Activated T-cell treated with anti-CD3 and anti-CD28 coated beads, Interleukin-2, amount 50 U/mL, for 4 hours (primary cell): Measurements from ENCODE around the gene STAT1. TPM values are rescaled to one million over a fixed set of nuclear protein-coding genes. Genes with fewer than 3 reads are reported as not detected.

Source experiments
- ATAC-seq, 2 donors: fragments of 200-7000 bp; cut with Tn5 transposase; one replicate each; pipeline ENCODE4 v1.10.0; 2021
- DNase-seq: peaks from one replicate; pipeline ENCODE4 v3.0.0-alpha.2; 2020
- H3K27me3 Mint-ChIP-seq: one replicate; pipeline ENCODE4 v1.8.0; 2021; ENCODE audit warnings: low read depth, mixed read lengths
- H3K36me3 Mint-ChIP-seq: one replicate; pipeline ENCODE4 v1.8.0; 2022; ENCODE audit warnings: mixed read lengths; ENCODE audit not compliant: insufficient read depth
- H3K4me1 Mint-ChIP-seq: one replicate; pipeline ENCODE4 v1.8.0; 2021; ENCODE audit warnings: low read depth, mixed read lengths
- H3K4me3 Mint-ChIP-seq: one replicate; pipeline ENCODE4 v1.8.0; 2021; ENCODE audit warnings: mild to moderate bottlenecking, moderate library complexity, mixed read lengths
- H3K9me3 Mint-ChIP-seq: one replicate; pipeline ENCODE4 v1.8.0; 2021; ENCODE audit warnings: mixed read lengths
- total RNA-seq, 3 donors: library from RNA; stranded (reverse); gene quantifications; one replicate each; pipeline ENCODE4 v1.2.1, GENCODE V29; 2021

STAT1 gene
- total RNA-seq, 3 donors from 2014 or later, result 222 to 278 (median 268) TPM

- ATAC-seq (peak in 1 of 2 donors; percentile 13), DNase-seq (no peak)
- H3K9me3 Mint-ChIP-seq, result no peaks in the 10 kb centered on the region
- peaks cover 33% of the 10 kb centered on the region for H3K4me1 Mint-ChIP-seq
- peaks cover 75% of the 10 kb centered on the region for H3K36me3 Mint-ChIP-seq
- no peaks in the 10 kb centered on the region for H3K27me3 Mint-ChIP-seq
- no peak overlapping the region for H3K4me3 Mint-ChIP-seq
Measured at GRCh38 chr2:190976521-190976920, 37.5 kb downstream of the STAT1 start.

GRCh38 chr2:190974629-190975361 lies 39.2 kb downstream of the STAT1 start:
- no peak overlapping the region for H3K4me3 Mint-ChIP-seq
- no peaks in the 10 kb centered on the region for H3K27me3 Mint-ChIP-seq
- no peaks in the 10 kb centered on the region for H3K9me3 Mint-ChIP-seq
- H3K36me3 Mint-ChIP-seq, result peaks cover 72% of the 10 kb centered on the region
- ATAC-seq (no peak), DNase-seq (no peak)
- peaks cover 22% of the 10 kb centered on the region for H3K4me1 Mint-ChIP-seq

- Mint-ChIP-seq H3K4me3 (no peak overlapping the region), H3K36me3 (peaks cover 73% of the 10 kb centered on the region), H3K27me3 (no peaks in the 10 kb centered on the region), H3K4me1 (peaks cover 25% of the 10 kb centered on the region), H3K9me3 (no peaks in the 10 kb centered on the region)
- ATAC-seq (no peak), DNase-seq (no peak)
Measured at GRCh38 chr2:190973726-190974628, 40.0 kb downstream of the STAT1 start.

GRCh38 chr2:190973262-190973661 lies 40.7 kb downstream of the STAT1 start:
- DNase-seq, result no peak
- no peaks in the 10 kb centered on the region for H3K27me3 Mint-ChIP-seq
- no peak overlapping the region for H3K4me3 Mint-ChIP-seq
- H3K9me3 Mint-ChIP-seq, result no peaks in the 10 kb centered on the region
- H3K36me3 Mint-ChIP-seq, result peaks cover 70% of the 10 kb centered on the region
- ATAC-seq, result no peak
- peaks cover 21% of the 10 kb centered on the region for H3K4me1 Mint-ChIP-seq

GRCh38 chr2:190972846-190973245 lies 41.1 kb downstream of the STAT1 start:
- ATAC-seq, result no peak
- Mint-ChIP-seq H3K36me3 (peaks cover 71% of the 10 kb centered on the region), H3K9me3 (no peaks in the 10 kb centered on the region), H3K4me3 (no peak overlapping the region), H3K27me3 (no peaks in the 10 kb centered on the region), H3K4me1 (peaks cover 19% of the 10 kb centered on the region)
- no peak for DNase-seq

- no peak overlapping the region for H3K4me3 Mint-ChIP-seq
- DNase-seq, result no peak
- H3K9me3 Mint-ChIP-seq, result no peaks in the 10 kb centered on the region
- no peak for ATAC-seq
- peaks cover 67% of the 10 kb centered on the region for H3K36me3 Mint-ChIP-seq
- peaks cover 14% of the 10 kb centered on the region for H3K4me1 Mint-ChIP-seq
- H3K27me3 Mint-ChIP-seq, result no peaks in the 10 kb centered on the region
Measured at GRCh38 chr2:190972213-190972612, 41.8 kb downstream of the STAT1 start.

GRCh38 chr2:190970873-190971506 lies 43.0 kb downstream of the STAT1 start:
- peaks cover 62% of the 10 kb centered on the region for H3K36me3 Mint-ChIP-seq
- ATAC-seq (no peak), DNase-seq (no peak)
- H3K9me3 Mint-ChIP-seq, result no peaks in the 10 kb centered on the region
- H3K27me3 Mint-ChIP-seq, result no peaks in the 10 kb centered on the region
- H3K4me3 Mint-ChIP-seq, result no peak overlapping the region
- H3K4me1 Mint-ChIP-seq, result peaks cover 8% of the 10 kb centered on the region

- H3K9me3 Mint-ChIP-seq, result no peaks in the 10 kb centered on the region
- H3K4me3 Mint-ChIP-seq, result no peak overlapping the region
- peaks cover 8% of the 10 kb centered on the region for H3K4me1 Mint-ChIP-seq
- ATAC-seq (no peak), DNase-seq (no peak)
- peaks cover 54% of the 10 kb centered on the region for H3K36me3 Mint-ChIP-seq
- H3K27me3 Mint-ChIP-seq, result no peaks in the 10 kb centered on the region
Measured at GRCh38 chr2:190970160-190970559, 43.8 kb downstream of the STAT1 start.

GRCh38 chr2:190968522-190968921 lies 45.4 kb downstream of the STAT1 start:
- Mint-ChIP-seq H3K9me3 (no peaks in the 10 kb centered on the region), H3K4me1 (peaks cover 15% of the 10 kb centered on the region), H3K27me3 (no peaks in the 10 kb centered on the region), H3K36me3 (peaks cover 54% of the 10 kb centered on the region), H3K4me3 (no peak overlapping the region)
- ATAC-seq, result no peak
- DNase-seq, result no peak

- peaks cover 61% of the 10 kb centered on the region for H3K36me3 Mint-ChIP-seq
- H3K4me3 Mint-ChIP-seq, result no peak overlapping the region
- no peaks in the 10 kb centered on the region for H3K9me3 Mint-ChIP-seq
- peaks cover 19% of the 10 kb centered on the region for H3K4me1 Mint-ChIP-seq
- no peak for DNase-seq
- H3K27me3 Mint-ChIP-seq, result no peaks in the 10 kb centered on the region
- no peak for ATAC-seq
Measured at GRCh38 chr2:190965580-190966222, 48.3 kb downstream of the STAT1 start.

GRCh38 chr2:190964170-190964795 lies 49.7 kb downstream of the STAT1 start:
- ATAC-seq, result peak; percentile 38 to 56
- peaks cover 54% of the 10 kb centered on the region for H3K36me3 Mint-ChIP-seq
- peaks cover 17% of the 10 kb centered on the region for H3K4me1 Mint-ChIP-seq
- no peaks in the 10 kb centered on the region for H3K9me3 Mint-ChIP-seq
- DNase-seq, result no peak
- H3K27me3 Mint-ChIP-seq, result no peaks in the 10 kb centered on the region
- no peak overlapping the region for H3K4me3 Mint-ChIP-seq

GRCh38 chr2:190963088-190963487 lies 50.9 kb downstream of the STAT1 start:
- peaks cover 51% of the 10 kb centered on the region for H3K36me3 Mint-ChIP-seq
- ATAC-seq (no peak), DNase-seq (no peak)
- no peaks in the 10 kb centered on the region for H3K27me3 Mint-ChIP-seq
- no peak overlapping the region for H3K4me3 Mint-ChIP-seq
- no peaks in the 10 kb centered on the region for H3K9me3 Mint-ChIP-seq
- H3K4me1 Mint-ChIP-seq, result peaks cover 17% of the 10 kb centered on the region

- Mint-ChIP-seq H3K27me3 (no peaks in the 10 kb centered on the region), H3K4me1 (peaks cover 17% of the 10 kb centered on the region), H3K9me3 (no peaks in the 10 kb centered on the region), H3K4me3 (no peak overlapping the region), H3K36me3 (peaks cover 47% of the 10 kb centered on the region)
- ATAC-seq (no peak), DNase-seq (no peak)
Measured at GRCh38 chr2:190961918-190962487, 52.0 kb downstream of the STAT1 start.
